Measurements from ENCODE around the gene PTCH1.

PTCH1 gene

DNA sequence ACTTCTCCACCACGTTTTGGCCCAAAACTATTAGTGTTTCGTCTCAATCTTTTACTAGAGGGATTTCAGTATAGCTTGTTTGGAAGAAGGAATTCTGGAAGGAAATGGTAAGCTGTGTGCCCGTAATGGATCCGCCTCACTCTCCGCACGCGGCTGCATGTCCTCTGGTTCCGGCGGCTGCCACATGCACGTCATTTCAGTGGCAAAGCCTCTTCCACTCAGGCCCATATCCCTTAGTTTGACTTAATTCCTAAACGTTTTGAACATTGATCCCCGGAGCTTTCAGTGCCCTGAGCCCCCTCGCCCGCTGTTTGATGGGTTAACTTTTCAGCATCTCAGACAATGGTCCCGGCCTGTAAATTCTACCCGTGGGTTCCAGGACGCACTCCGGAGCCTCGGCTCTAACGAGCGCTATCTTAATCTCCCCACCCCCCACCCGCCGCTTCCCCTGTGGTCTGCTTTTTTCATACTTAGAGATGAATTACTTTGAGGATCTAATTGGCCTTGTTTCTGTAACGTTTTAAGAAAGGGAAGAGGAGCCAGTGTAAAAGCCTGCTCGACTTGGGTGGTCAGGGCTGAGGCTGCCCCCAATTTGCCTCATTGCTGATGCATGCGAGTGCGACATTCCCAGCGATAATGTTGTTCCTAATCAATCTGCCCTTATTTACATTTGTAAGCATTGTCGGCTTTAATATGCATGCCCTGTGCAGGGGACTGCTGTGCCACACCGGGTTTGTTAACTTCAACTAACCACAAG is 4.6 kb downstream of the PTCH1 start:
- FAIRE-seq = no peak

DNA sequence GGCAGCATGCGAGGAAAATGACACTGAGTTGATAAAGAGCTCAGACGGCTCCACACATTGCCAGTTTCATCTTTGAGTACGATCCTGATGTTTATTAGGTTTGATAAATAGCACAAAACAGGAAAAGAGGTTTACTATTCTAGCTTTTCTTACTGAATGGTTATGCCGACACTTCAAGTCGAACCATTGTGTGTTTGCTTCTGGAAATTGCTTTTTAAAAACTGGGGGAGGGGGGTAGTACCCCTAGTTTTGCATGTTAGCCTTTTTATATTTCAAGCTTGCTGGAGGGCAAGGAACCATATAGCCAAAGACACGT is 5.2 kb downstream of the PTCH1 start:
- no peak for FAIRE-seq

DNA sequence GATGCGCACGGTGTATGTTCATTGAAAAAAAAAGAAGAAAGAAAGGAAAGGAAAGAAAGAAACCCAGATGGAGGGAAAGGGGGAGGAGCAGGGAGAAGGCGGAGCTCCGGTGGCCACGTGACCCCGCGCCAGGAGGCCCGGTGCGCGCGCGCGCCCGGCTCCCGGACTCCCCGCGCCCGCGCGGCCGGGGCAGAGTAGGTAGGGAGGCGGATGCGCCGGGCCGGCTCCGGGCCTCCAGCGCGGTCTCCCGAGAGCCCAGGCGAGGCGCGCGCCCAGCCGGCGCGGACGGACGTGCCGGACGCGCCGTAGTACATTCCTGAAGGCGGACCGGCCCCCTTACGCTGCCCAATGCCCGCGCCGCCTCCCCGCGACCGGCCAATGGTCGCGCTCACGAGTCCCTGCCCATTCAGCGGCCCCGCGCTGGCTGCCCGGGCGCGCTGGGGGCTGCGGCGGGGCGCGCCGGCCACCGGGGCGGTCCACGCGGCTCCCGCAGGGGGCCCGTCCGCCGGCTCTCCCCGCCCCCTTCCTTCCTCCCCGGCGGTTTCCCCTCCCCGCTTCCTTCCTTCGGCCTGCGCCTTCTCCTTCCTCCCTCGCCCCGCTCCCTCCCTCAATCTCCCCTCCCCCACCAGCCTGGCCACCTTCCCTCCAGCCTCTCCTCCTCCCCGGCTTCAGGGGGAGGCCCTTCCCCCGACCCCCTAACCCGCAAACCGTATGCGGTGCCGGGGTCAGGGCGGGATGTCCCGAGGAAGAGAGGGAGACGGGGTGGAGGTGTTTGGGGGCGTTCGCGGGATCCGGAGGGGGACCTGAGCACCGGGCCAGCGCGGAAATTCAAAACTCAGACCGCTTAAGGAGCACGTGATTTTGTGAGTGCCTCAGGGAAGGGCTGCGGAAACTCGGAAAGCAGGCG is 5.8 kb downstream of the PTCH1 start:
- FAIRE-seq = no peak

DNA sequence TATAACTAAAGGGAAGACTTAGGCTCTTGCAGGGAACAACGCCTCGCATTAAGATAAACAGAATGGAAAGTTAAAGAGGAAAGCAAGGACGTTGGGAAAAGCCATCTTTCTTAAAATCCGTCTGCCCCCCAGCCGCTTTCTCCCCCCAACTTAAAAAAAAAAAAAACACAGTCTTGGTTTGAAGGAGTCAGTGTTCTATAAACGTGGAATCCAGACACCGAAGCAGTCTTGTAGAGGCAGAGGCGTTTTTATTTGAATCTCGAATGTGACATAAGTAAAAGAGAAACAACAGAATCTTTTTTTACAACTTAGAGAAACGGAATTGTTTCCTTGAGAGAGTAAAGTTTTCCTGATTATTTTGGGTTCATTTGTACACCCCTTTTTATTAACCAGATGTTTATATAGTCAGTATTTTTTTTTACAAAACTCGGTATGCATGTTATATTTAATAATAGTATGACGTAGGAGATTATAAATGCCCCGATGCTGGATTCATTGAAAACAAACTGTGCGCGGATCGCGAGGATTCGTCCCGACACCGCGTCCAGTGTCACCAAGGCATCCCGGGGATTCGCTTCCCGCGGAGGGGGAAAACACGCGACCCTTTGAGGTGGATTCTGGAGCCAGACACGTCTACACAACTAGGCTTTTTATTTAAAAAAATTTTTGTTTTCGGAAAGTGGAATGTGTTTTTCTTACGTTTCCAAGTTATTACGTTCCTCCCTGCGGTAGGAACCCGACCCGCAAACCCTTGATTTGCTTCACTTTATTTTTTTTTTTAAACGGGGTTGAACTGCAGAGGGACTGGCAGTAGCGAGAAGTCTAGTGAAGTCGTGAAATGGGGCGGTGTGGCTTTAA is 6.7 kb downstream of the PTCH1 start:
- FAIRE-seq = no peak

DNA sequence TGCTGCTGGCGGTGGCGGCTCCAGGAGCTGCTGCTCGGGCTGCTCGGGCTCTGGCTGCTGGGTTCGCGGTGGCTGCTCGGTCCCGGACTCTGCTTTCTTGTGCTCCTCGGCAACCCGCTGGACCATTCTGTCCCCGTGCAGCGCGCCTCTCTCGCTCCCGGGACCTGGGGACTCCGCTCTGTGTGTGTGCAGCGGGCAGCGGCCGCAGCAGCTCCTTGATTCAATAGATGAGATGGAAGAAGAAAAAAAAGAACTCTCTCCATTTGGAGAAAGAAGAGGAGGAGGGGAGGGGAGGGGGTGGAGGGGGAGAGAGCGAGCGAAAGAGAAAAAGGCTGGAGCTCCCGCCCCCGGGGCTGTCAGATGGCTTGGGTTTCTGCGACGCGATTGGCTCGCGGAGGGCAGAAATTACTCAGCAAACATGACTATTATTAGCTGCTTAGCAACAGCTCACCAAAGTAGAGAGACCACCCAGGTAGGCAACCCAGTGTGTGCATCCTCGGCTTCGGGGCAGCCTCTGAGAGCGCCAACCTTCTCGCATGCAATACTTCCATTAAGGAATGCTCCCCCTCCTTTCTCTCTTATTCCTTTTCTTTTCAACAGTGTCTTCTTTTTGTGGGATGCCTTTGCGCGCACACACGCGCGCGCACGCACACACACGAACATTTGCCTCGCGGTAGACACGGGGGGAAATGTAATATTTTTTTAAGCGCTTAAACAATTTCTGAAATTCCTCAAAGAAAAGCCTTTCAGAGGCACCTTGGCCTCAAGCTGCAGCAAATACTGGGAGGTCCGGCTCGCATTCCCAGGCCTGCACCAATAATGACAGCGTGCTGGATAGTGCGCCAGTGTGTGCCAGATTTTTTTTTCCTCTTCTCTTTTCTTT is 7.6 kb downstream of the PTCH1 start:
- peak; percentile 56 for FAIRE-seq

DNA sequence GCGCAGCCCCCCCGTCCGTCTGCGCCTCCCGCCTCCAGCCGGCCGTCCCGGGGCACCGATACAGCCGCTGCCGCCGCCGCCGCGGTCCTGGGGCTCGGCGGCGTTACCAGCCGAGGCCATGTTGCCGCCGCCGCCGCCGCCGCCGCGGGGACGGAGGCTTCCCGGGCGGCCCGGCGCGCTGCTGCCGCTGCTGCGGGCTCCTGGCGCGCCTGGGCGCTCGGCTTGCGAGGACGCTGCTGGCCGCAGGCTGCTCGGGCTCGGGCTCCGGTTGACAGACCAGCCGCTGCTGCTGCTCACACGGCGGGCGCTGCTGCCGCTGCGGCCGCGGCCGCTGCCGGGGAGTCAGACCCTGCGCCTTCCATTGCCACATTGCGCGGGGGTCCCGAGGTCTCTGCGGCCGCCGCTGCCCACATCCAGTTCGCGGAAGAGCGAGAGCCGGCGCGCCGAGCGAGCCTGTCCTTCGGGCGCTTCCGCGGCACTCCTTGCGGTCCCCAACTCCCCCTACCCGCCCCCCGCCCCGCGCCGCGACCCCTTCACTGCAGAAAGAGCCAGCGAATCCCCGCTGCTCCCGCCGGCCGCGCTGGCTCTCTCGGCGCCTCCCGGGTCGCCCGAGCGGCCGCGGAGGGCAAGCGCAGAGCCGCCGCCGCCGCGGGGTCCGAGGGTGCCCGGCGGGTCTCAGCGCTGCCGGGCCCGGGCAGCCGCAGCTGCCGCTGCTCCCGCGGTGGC is 8.4 kb downstream of the PTCH1 start:
- no peak for FAIRE-seq

DNA sequence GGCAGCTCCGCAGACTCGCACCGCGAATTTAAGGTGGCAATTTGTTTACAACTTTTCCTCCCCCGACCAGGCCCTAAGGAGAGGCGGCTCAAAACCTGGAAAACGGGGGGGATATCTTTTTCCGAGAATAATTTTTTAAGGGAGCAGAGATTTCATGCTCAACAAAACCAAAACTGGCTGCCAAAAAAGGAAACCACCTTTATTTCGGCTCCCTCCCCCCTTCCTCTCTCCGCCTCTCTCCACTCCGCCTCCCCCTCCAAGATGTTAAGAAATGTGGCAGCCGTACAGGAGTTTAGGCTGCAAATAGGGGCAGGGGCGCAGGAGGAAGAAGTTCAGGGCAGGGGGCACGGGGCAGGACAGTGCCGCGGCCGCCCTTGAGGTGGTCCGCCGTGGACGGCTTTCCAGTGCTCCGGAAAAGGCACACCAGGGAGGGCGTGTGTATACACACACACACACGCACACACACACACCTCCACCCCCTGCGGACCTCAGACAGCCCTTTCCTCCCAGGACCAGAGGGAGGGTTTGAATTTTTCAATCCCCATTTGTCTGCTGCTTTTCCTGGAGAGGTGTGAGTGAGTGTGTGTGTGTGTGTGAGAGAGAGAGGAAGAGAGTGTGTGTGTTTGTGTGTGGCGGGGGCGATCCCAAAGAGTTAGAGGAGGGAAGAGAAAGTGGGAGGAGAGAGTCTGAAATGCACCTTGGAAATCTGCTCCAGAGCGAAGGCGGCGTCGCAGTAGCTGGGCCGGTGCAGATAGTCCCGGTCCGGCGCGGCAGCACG is 9.1 kb downstream of the PTCH1 start:
- no peak for FAIRE-seq

DNA sequence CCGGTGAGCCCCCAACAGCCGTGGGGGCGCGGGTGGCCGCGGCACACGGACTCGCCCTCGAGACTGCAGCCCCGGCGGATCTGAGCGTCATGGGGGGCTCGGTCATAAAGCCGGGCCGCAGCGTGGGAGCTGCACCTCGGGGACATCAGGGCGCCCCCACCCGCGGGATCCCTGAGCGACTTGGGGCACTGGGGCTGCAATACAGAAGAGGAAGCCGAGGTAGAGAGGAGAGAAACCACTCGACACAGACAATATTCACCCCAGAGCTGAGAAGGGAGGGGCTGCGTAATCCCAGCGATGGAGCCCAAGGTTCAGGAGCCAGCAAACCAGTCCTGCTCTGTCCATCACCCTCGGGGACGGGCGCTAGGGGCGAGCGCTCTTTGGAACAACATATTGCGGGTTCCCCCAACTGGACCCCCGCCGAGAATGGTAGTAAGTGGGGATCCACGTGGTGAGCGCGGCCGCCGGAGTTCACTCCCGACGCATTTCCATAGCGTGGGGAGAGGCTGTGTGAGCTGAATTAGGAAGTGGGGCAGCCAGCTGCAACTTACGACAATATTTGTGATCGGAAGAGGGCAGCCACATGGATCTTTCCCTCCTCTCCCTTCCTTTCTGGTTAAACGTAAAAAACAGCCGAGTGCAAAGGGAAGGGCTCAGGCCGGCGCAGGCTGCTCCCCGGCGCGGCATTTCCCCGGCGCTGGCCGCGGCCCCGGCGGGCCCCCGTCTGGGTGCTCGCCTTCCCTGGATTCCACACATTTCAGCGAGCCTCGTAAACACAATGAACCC is 9.9 kb downstream of the PTCH1 start:
- no peak for FAIRE-seq

DNA sequence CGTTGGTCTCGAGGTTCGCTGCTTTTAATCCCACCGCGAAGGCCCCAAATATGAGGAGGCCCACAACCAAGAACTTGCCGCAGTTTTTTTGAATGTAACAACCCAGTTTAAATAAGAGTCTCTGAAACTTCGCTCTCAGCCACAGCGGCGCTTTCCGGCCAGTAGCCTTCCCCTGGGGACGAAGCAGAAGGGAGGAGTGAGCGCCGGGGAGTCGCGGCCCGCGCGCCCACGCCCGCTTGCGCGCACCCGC is 10.4 kb downstream of the PTCH1 start:
- FAIRE-seq = no peak

DNA sequence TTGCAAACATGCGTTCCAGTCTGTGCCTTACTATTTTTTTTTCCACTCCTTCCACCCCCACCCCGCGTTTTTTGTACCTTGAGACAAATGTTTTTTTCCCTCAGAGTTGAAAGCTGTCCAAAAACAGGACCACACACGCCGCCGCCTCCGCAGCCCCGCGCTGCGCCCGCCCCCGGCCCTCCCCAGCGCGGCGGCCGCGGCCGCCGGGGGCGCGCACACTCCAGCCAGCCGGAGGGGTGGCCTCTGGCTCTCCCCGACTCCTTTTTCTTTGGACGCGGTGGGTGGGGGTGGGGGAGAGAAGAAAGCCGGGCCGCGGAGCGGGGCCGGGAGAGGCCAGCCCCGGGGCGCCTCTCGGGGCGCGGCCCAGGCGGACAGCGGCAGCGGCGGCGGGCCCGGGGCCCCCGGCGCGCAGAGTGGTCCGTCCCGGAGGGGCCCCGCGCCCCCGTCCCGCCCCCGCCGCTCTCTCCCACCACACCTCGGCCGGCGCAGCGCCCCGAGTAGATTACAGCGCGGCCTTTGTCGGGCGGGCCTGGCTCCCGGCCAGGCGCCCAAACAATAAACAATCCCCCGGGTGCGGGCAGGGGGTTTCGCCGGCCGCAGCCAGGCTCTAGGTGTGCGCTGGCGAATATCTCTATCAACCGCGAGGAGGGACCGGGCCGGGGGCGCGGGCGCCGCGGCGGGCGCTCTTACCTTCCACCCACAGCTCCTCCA is 10.9 kb downstream of the PTCH1 start:
- FAIRE-seq = no peak

DNA sequence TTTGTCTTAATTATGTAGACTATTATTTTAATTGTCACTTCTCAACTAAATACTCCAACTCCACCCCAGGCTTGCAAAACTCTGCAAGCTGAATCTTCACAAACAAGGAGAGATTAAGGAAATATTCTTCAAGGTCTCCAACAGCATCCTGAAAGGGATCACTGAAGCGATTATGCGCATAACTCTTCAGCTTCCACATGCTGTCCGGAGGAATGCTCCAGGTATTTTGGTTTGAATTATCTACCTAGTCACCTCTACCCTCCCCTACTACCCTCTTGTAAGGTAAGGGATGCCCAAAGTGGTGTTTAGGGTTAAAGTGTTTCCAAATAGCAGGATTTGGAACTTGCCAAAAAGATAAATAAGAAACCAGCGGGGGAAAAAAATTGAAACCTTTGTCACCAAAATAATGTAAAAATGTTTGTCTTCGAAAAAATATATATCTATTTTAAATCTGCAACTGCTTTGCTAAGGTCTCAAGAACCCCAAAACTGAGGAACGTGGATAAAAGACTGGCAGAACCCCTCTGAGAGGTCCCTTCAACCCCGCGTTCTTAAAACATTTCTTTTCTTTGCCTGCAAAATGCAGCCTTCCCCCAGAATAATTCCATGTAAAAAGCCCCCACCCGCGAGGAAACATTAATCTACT is 11.6 kb downstream of the PTCH1 start:
- FAIRE-seq = no peak

DNA sequence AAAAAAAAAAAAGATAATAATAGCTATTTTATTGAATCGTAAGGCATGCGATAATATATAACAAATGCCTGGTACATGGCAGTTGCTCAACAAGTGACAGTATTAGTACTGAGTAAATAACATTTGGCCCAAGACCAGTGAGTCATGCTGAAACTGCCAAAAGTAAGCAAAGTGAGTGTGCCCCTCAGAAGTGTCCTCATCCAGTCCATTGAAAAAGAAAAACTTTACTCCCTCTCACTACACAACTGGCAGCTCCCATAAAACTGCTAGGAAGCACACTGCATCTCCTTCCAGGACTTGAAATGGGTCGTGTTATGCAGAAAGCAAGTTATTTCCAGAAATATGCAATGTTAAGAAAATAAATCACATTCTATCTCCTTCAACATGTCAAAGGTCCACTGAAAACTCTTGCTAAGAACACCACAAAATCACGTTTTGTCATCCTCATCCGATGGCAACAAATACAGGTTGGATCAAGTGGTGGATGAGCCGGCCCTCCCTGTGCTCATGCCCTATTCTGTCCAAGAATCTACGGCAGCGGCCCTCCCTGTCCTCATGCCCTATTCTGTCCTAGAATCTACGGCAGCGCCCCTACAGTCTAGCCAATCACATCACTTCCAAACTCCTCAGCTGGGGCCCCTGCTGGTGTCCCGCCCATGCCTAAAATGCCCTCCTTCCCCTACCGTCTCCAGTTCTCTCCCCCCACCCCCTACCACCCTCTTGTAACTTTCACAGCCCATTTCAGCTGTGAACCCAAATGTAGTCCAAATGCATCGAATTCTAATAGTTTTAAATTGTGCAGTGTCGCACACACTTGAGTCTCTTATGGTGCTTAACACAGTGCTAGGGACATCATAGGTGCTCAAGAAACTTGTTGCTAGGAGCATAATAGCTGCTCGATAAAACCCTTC is 12.5 kb downstream of the PTCH1 start:
- no peak for FAIRE-seq

DNA sequence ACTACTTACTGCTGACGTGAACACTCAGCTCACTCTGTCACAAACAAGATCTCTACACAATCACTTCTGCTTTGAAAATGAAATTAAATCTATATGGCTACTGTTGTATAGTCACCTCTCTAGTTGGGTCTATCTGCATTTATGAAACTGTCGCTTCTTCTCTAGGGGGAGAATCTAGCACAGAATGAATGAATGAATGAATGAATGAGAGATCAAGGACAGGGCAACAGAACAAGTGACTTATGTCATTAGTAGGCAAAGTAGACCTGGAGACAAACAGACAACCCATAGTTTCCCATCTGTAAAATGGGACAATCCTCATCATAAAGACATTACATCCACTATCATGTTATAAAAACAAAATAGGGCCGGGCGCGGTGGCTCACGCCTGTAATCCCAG is 13.4 kb downstream of the PTCH1 start:
- no peak for FAIRE-seq

DNA sequence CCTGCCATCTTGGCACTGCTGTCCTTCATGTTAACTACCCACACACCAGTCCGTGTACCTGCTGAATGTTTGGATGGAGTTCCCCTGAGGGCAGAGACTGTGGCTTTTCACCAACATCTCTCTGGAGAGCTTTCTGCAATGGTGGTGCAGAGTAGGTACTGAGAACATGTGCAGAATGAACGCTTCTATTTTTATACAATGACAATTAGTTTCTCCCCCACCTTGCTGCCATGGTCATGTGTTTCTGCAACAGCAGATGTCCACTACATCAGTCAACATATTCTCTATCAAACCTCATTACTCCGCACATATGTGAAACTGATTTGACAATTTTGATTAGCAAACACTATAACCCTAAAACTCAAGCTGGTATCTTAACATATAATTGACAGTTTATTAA is 14.5 kb downstream of the PTCH1 start:
- no peak for FAIRE-seq

DNA sequence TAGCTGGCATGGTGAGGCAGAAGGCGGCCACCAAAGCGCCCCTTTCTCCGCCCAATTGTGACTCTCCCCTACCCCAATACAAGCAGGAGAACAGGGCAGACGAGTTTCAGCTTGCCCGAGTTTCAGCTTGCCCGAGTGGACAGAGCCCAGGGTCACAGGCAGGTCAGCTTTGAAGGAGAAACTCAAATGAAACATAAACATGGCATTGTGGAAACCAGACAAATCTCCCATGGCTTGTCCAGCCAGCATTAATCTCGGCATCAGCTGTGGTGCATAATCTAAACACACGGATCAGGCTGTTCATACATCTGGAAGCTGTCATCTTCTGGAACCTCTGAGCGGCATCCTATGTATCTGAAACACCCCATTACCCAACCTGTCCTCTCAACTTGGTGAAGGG is 16.9 kb downstream of the PTCH1 start:
- FAIRE-seq = no peak

DNA sequence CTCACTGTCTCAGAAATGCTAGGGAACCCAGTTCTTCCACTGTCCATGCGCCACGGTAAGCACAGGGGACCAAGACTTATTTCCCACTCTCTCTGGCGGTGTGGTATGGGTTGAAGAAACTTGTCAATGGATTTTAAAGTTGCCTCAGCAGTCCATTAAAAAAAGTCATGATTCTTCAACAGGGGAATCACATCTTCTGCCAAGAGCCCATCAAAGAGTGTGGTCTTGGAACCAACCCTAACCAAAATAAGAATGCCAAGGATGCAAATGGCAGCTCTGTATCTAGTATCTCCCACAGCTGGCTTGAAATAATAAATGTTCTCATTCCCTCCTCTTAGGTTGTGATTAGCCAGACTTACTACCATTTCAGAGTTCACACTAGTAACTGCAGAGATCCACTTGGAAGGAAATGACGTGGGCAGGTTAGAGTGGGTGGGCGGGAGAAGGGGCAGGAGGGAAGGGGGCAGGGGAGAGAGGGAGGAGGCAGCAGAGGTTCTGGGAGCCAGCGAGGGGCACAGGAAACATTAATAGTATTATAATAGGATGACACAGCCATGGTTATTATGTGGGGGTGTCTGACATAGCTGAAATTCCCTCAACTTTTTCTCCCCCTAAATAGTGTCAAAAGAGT is 17.6 kb downstream of the PTCH1 start:
- FAIRE-seq = no peak

DNA sequence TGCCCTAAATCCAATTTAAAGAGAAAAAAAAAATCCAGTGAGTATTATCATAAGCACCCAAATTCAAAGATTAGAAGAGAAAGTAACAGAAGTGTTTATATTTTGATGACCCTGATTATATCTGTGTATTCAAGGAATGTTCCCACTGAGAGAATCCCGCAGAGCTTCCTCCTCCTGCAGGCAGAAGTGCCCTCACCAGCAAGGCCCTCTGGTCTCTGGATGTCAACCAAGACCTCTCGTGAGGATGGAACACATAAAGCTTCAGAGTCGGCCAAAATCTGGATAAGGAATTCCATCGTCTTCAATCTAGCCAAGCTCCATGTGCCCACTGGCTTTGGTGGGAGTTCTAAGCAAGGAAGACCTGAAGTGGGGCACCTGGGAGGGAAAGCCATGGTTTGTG is 18.1 kb downstream of the PTCH1 start:
- FAIRE-seq = no peak

DNA sequence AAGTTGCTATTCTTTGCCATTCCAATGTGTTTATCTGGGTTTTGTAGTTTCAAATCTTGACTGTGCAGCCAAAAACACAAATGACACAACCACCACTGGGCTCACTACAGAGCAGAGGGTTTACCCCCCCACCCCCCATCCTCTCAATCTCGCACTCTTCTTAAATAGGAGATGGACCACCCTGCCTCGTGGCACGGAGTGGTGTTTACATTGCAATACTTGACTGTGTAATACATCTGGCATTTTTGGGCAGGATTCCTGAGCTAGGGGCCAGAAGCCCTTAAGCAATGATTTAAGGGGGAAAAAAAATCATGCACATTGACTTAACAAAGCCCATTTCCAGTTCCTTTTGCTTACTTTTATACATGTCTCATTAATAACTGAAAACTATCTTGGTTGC is 19.0 kb downstream of the PTCH1 start:
- FAIRE-seq = no peak

Measured in A204.1 (cell line).